Measurements from ENCODE around the gene RAI14. TPM values are rescaled to one million over a fixed set of nuclear protein-coding genes. Genes with fewer than 3 reads are reported as not detected.

Gene RAI14
- 60.7 TPM for total RNA-seq

GRCh38 chr5:34656001-34656699 is at the start of gene RAI14:
Gene RAI14, plus strand, starts transcription at chr5:34656328. Its CDS starts 30,592 bp downstream, at chr5:34686920.

GRCh38 chr5:34838785-34839714 is 182.9 kb downstream of the RAI14 start, which contains the start of gene TTC23L:
Gene TTC23L, plus strand, starts transcription at chr5:34839164. Its CDS starts 1,508 bp downstream, at chr5:34840672.

Other genes starting within 250 kb of the RAI14 start
- 2.9 TPM for gene TTC23L, start 182.8 kb downstream of the RAI14 start, total RNA-seq